ENCODE measurements around the gene NEB. TPM values are rescaled to one million over a fixed set of nuclear protein-coding genes. Genes with fewer than 3 reads are reported as not detected.
"Not testable (repeated sequence)": the region's sequence is repeated elsewhere in the genome, so short reads cannot be mapped to it uniquely, and the experiment has no call there.

NEB gene
- total and polyA plus RNA-seq, 4 donors, result 2.4 to 8.5 (median 7.1) TPM

DNA sequence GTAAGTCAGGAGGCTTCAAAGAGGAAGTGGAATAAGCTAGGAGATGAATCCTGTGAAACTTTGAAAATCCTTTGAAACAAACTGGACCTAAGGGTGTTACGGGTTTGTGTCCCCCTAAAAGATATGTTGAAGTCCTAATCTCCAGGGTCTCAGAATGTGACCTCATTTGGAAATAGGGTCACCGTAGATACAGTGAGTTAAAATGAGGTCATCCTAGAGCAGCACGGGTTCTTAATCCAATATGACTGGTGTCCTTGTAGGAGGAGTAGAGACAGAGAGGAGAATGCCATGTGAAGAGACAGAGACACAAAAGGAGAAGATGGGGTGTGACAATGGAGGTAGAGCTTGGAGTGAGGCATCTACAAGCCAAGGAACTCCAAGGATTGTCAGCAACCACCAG is 26.9 kb upstream of the NEB start:
- Histone ChIP-seq H3K9me3 (ENCODE audit: control insufficient read depth, insufficient read depth, low read length) (no peaks in the 10 kb centered on the region), H3K36me3 (ENCODE audit: control insufficient read depth, insufficient read depth, low read length) (peaks cover 2% of the 10 kb centered on the region), H3K27me3 (ENCODE audit: control insufficient read depth, insufficient read depth, low read length) (no peaks in the 10 kb centered on the region), H3K4me1 (ENCODE audit: control insufficient read depth, insufficient read depth, low read length) (no peaks in the 10 kb centered on the region), H3K4me3 (ENCODE audit: low read depth, low read length) (no peak overlapping the region), H3K27ac (ENCODE audit: low read depth, low read length) (no peak overlapping the region)
- DNase-seq (ENCODE audit: low read depth in 4 of 6, low spot score in 6 of 6), result no peak
- WGBS (ENCODE audit: insufficient coverage), result 100% methylated on average over 3 of the region's 3 CpGs

DNA sequence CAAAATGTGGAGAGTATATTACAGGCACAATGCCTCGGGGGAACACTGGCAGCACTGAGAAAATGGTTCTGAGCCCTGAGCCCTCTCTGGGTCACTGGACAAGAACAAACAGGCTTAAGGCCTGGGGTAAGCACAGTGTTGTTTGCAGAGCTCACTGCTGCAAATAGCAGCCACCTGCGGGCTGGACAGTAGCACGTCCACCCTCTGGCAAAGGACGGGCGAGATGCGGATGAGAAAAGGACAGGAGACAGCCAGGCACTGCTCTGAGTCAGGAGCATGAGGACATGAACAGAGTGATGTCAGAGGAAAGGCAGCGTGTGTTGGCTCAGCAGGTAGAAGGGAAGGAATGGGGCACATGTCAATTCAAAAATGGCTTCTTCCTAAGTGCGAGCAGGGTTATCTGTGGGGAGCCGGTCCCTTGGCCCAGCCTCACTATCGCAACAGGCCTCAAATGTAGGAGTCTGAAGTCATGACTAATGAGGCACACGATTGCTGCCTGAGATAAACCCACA is 25.9 kb upstream of the NEB start:
- DNase-seq (ENCODE audit: low read depth in 4 of 6, low spot score in 6 of 6), result no peak
- H3K27me3 ChIP-seq (ENCODE audit: control insufficient read depth, insufficient read depth, low read length), result no peaks in the 10 kb centered on the region
- 47% methylated on average over 7 of the region's 11 CpGs for WGBS (ENCODE audit: insufficient coverage)

DNA sequence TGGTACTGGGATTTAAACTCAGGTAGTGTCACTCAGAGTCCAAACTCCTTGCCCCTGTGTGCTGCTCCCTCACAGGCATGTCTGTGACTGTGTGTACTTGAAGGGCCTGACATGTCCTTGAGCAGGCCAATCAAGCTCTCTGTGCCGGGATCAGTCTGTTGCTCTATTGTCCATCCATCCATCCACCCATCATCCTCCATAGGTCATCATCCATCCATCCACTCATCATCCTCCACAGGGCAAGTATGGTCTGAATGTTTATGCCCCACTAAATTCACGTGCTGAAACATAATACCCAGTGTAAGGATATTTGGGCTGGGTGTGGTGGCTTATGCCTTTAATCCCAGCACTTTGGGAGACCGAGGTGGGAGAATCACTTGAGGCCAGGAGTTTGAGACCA is 24.5 kb upstream of the NEB start:
- Histone ChIP-seq H3K36me3 (ENCODE audit: control insufficient read depth, insufficient read depth, low read length) (no peaks in the 10 kb centered on the region), H3K4me1 (ENCODE audit: control insufficient read depth, insufficient read depth, low read length) (no peaks in the 10 kb centered on the region), H3K9me3 (ENCODE audit: control insufficient read depth, insufficient read depth, low read length) (no peaks in the 10 kb centered on the region), H3K4me3 (ENCODE audit: low read depth, low read length) (no peak overlapping the region), H3K27me3 (ENCODE audit: control insufficient read depth, insufficient read depth, low read length) (no peaks in the 10 kb centered on the region), H3K27ac (ENCODE audit: low read depth, low read length) (no peak overlapping the region)
- 83% methylated on average over 1 of the region's 3 CpGs for WGBS (ENCODE audit: insufficient coverage)
- no peak for DNase-seq (ENCODE audit: low read depth in 4 of 6, low spot score in 6 of 6)

More for the DNA sequence above, 25.9 kb upstream of the NEB start:
- H3K36me3 ChIP-seq (ENCODE audit: control insufficient read depth, insufficient read depth, low read length), result no peaks in the 10 kb centered on the region
- H3K4me3 ChIP-seq (ENCODE audit: low read depth, low read length), result no peak overlapping the region
- H3K27ac ChIP-seq (ENCODE audit: low read depth, low read length), result no peak overlapping the region
- H3K4me1 ChIP-seq (ENCODE audit: control insufficient read depth, insufficient read depth, low read length), result no peaks in the 10 kb centered on the region
- no peaks in the 10 kb centered on the region for H3K9me3 ChIP-seq (ENCODE audit: control insufficient read depth, insufficient read depth, low read length)

DNA sequence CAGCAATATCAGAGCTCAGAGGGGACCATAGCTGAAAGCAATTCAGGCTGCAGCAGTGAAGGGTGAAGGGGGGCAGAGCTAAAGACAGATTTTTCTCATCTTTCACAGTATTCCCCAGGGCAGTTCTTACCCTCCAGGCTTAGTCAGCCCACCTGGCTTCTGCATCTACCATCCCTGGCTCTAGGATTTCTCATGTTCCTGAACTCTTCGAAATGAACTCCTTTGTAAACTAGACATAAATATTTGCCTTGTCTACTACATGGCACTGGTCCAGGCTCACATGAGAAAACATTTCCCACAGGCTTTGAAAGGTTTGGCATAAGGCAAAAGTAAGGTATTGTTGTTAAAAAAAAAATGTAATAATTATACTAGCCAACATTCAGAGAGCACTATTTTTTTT is 23.6 kb upstream of the NEB start:
- Histone ChIP-seq H3K4me1 (ENCODE audit: control insufficient read depth, insufficient read depth, low read length) (no peaks in the 10 kb centered on the region), H3K36me3 (ENCODE audit: control insufficient read depth, insufficient read depth, low read length) (no peaks in the 10 kb centered on the region), H3K9me3 (ENCODE audit: control insufficient read depth, insufficient read depth, low read length) (no peaks in the 10 kb centered on the region), H3K27me3 (ENCODE audit: control insufficient read depth, insufficient read depth, low read length) (no peaks in the 10 kb centered on the region), H3K27ac (ENCODE audit: low read depth, low read length) (no peak overlapping the region), H3K4me3 (ENCODE audit: low read depth, low read length) (no peak overlapping the region)
- DNase-seq (ENCODE audit: low read depth in 4 of 6, low spot score in 6 of 6), result peak in 1 of 6 donors; percentile 18
- WGBS (ENCODE audit: insufficient coverage), result no CpG with 5 or more reads among the region's 1 CpG

DNA sequence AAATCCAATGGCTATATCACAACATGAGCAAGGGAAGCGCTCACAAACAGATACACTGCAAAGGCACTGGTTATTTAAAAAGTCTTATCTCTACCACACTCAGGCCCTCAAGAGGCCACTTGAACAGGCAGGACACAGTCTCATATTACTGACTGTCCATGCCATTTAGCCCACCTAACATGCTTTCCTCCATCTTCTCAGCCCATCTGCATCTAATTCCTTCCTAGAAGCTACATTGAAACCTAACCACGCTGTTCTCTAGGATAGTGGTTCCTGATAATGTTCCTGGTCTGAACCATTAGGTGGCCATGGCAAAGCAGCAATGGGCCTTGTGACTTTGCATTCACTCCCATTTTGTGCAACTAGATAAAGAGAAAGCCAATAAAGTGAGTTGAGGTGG is 22.5 kb upstream of the NEB start:
- Histone ChIP-seq H3K4me3 (ENCODE audit: low read depth, low read length) (no peak overlapping the region), H3K27me3 (ENCODE audit: control insufficient read depth, insufficient read depth, low read length) (no peaks in the 10 kb centered on the region), H3K9me3 (ENCODE audit: control insufficient read depth, insufficient read depth, low read length) (no peaks in the 10 kb centered on the region), H3K36me3 (ENCODE audit: control insufficient read depth, insufficient read depth, low read length) (no peaks in the 10 kb centered on the region), H3K4me1 (ENCODE audit: control insufficient read depth, insufficient read depth, low read length) (no peaks in the 10 kb centered on the region), H3K27ac (ENCODE audit: low read depth, low read length) (no peak overlapping the region)
- DNase-seq (ENCODE audit: low read depth in 4 of 6, low spot score in 6 of 6), result no peak
- WGBS (ENCODE audit: insufficient coverage), result 100% methylated on average over 2 of the region's 2 CpGs

DNA sequence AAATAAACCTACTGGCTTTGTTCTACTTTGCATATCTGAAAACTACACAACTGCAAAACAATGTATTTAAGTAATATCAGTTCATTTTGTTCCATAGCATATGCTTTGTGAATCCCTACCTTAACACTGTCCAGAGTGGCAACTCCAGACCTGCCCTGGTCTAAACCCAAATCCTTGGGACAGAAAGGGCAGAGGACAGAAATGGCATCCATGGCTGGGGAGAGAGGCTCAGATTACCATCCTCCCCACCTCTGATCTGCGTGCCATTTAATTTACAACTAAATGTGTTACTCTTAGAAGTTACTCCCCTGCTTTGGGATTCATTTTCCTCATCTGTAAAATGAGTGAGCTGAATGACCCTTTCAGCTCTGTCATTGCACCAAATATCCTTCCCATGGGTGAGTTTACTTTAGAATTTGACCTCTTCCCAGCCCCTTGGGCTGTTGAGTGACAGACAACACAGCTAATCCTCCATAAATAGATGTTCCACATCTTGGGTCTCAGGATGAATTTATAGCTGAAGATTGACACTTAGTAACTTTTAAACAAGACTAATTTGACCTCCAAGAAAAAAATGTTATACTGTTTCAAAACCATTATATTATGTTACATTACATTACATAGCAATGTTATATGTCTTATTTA is 20.1 kb upstream of the NEB start:
- Histone ChIP-seq H3K9me3 (ENCODE audit: control insufficient read depth, insufficient read depth, low read length) (no peaks in the 10 kb centered on the region), H3K4me3 (ENCODE audit: low read depth, low read length) (no peak overlapping the region), H3K36me3 (ENCODE audit: control insufficient read depth, insufficient read depth, low read length) (no peaks in the 10 kb centered on the region), H3K27me3 (ENCODE audit: control insufficient read depth, insufficient read depth, low read length) (no peaks in the 10 kb centered on the region), H3K4me1 (ENCODE audit: control insufficient read depth, insufficient read depth, low read length) (no peaks in the 10 kb centered on the region), H3K27ac (ENCODE audit: low read depth, low read length) (no peak overlapping the region)
- DNase-seq (ENCODE audit: low read depth in 4 of 6, low spot score in 6 of 6), result no peak
- no CpG with 5 or more reads among the region's 1 CpG for WGBS (ENCODE audit: insufficient coverage)

DNA sequence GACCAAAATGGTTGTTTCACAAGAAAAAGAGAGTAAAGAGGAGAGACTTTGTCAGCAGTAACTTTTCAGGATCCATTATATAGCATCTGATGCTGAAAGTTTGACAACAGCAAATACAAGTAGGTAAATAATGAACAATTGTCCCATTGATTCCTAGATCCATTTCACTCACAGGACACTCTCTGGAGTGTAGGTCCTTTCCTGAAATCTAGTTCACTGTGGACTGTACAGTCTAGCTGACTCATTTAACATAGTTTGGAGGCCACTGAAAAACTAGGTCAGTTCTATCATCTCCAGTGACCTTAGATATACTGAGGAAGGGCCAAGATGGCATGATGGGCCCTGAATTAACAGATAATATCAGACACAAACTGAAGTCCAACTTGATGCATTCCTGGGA is 19.3 kb upstream of the NEB start:
- Histone ChIP-seq H3K27ac (ENCODE audit: low read depth, low read length) (no peak overlapping the region), H3K4me3 (ENCODE audit: low read depth, low read length) (no peak overlapping the region), H3K9me3 (ENCODE audit: control insufficient read depth, insufficient read depth, low read length) (no peaks in the 10 kb centered on the region), H3K4me1 (ENCODE audit: control insufficient read depth, insufficient read depth, low read length) (no peaks in the 10 kb centered on the region), H3K36me3 (ENCODE audit: control insufficient read depth, insufficient read depth, low read length) (no peaks in the 10 kb centered on the region), H3K27me3 (ENCODE audit: control insufficient read depth, insufficient read depth, low read length) (no peaks in the 10 kb centered on the region)
- DNase-seq (ENCODE audit: low read depth in 4 of 6, low spot score in 6 of 6), result no peak

DNA sequence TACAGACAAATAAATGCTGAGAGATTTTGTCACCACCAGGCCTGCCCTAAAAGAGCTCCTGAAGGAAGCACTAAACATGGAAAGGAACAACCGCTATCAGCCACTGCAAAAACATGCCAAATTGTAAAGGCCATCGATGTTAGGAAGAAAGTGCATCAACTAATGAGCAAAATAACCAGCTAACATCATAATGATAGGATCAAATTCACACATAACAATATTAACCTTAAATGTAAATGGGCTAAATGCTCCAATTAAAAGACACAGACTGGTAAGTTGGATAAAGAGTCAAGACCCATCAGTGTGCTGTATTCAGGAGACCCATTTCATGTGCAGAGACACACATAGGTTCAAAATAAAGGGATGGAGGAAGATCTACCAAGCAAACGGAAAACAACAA is 11.0 kb upstream of the NEB start:
- not testable (repeated sequence) for H3K4me3 ChIP-seq (ENCODE audit: low read depth, low read length); H3K27ac ChIP-seq (ENCODE audit: low read depth, low read length); H3K9me3 ChIP-seq (ENCODE audit: control insufficient read depth, insufficient read depth, low read length); H3K27me3 ChIP-seq (ENCODE audit: control insufficient read depth, insufficient read depth, low read length); H3K36me3 ChIP-seq (ENCODE audit: control insufficient read depth, insufficient read depth, low read length); DNase-seq (ENCODE audit: low read depth in 4 of 6, low spot score in 6 of 6); H3K4me1 ChIP-seq (ENCODE audit: control insufficient read depth, insufficient read depth, low read length)
- 100% methylated on average over 1 of the region's 3 CpGs for WGBS (ENCODE audit: insufficient coverage)

DNA sequence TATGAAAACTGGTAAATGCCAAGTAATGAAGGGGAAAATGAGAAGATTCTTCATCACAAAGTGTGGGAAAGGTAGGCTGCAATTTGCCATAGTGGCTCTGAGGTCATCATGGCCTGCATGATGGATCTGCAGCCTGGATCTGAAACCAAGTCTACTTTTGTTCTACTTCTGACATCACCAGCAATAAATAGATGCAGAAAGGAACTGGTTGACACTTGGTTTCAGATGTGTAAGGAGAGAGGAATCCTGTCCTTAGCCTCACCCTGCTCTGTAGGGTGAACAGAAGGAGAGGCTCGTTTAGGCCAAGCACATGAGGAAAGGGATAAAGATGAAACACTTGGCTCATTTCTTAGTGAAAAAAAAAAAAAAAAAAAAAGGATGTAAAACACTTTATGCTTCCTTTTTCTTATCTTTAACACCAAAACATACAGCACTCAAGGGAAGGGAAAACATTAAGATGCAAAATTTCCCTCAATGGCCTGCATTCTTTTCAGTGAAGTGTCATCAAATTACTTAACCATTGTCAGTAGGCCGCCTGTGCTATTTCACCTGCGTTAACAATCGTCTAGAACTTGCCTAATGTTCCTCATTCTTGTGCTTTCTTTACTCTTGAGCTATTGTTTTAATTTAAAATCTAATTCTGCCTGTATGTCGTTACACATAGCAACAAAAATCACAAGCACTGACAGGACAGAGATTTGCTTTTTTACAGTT is 3.9 kb downstream of the NEB start:
- Histone ChIP-seq H3K36me3 (ENCODE audit: control insufficient read depth, insufficient read depth, low read length) (no peaks in the 10 kb centered on the region), H3K4me1 (ENCODE audit: control insufficient read depth, insufficient read depth, low read length) (no peaks in the 10 kb centered on the region), H3K4me3 (ENCODE audit: low read depth, low read length) (no peak overlapping the region), H3K27ac (ENCODE audit: low read depth, low read length) (no peak overlapping the region), H3K9me3 (ENCODE audit: control insufficient read depth, insufficient read depth, low read length) (no peaks in the 10 kb centered on the region), H3K27me3 (ENCODE audit: control insufficient read depth, insufficient read depth, low read length) (no peaks in the 10 kb centered on the region)
- peak in 1 of 6 donors; percentile 12 for DNase-seq (ENCODE audit: low read depth in 4 of 6, low spot score in 6 of 6)
- no CpG with 5 or more reads among the region's 5 CpGs for WGBS (ENCODE audit: insufficient coverage)

DNA sequence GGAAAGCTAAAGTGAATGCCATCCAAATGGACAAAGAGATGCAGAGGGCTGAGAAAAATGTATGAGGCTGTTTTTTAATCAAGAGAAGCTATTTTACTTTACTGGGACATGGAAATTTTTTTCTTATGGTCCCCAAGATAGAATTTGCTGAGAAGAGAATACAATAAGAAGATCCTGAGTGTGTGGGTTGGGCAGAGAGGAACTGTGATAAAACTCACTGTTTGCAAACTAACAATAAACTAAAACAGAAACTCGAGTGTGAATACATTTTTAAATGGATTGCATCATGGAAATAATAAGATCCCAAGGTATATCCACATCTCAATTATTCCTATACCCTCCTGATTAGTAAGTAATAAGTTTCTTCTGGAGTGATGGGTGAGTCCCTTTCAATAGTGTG is 4.4 kb downstream of the NEB start:
- Histone ChIP-seq H3K27ac (ENCODE audit: low read depth, low read length) (no peak overlapping the region), H3K36me3 (ENCODE audit: control insufficient read depth, insufficient read depth, low read length) (no peaks in the 10 kb centered on the region), H3K27me3 (ENCODE audit: control insufficient read depth, insufficient read depth, low read length) (no peaks in the 10 kb centered on the region), H3K4me1 (ENCODE audit: control insufficient read depth, insufficient read depth, low read length) (no peaks in the 10 kb centered on the region), H3K4me3 (ENCODE audit: low read depth, low read length) (no peak overlapping the region), H3K9me3 (ENCODE audit: control insufficient read depth, insufficient read depth, low read length) (no peaks in the 10 kb centered on the region)
- WGBS (ENCODE audit: insufficient coverage), result no CpG with 5 or more reads among the region's 1 CpG
- no peak for DNase-seq (ENCODE audit: low read depth in 4 of 6, low spot score in 6 of 6)
